ENCODE results near the gene SCN1A.

Gene SCN1A

GRCh38 chr2:165958313-165958960, 169.4 kb downstream of the SCN1A start:
- ATAC-seq (ENCODE audit: low read depth) (no peak), DNase-seq (ENCODE audit: low spot score) (no peak)
- H3K9me3 ChIP-seq (ENCODE audit: severe bottlenecking) = no peaks in the 10 kb centered on the region
- peaks cover 8% of the 10 kb centered on the region for H3K4me1 ChIP-seq (ENCODE audit: insufficient read depth, poor library complexity, severe bottlenecking)
- H3K27ac ChIP-seq (ENCODE audit: poor library complexity, severe bottlenecking) = no peak overlapping the region
- no peak for TF ChIP-seq CTCF (IDR thresholded peaks at IDR 0.05; ENCODE audit: poor library complexity, severe bottlenecking)
- H3K27me3 ChIP-seq (ENCODE audit: insufficient read depth, poor library complexity, severe bottlenecking) = no peaks in the 10 kb centered on the region
- no peak overlapping the region for H3K4me3 ChIP-seq (ENCODE audit: severe bottlenecking)
- no peaks in the 10 kb centered on the region for H3K36me3 ChIP-seq (ENCODE audit: low read depth)

GRCh38 chr2:165957030-165957675, 170.7 kb downstream of the SCN1A start:
- DNase-seq (ENCODE audit: low spot score) = no peak
- no peak for ATAC-seq (ENCODE audit: low read depth)
- Histone ChIP-seq H3K27ac (ENCODE audit: poor library complexity, severe bottlenecking) (no peak overlapping the region), H3K36me3 (ENCODE audit: low read depth) (no peaks in the 10 kb centered on the region), H3K4me3 (ENCODE audit: severe bottlenecking) (no peak overlapping the region), H3K27me3 (ENCODE audit: insufficient read depth, poor library complexity, severe bottlenecking) (no peaks in the 10 kb centered on the region), H3K9me3 (ENCODE audit: severe bottlenecking) (no peaks in the 10 kb centered on the region), H3K4me1 (ENCODE audit: insufficient read depth, poor library complexity, severe bottlenecking) (peaks cover 13% of the 10 kb centered on the region)
- no peak for TF ChIP-seq CTCF (IDR thresholded peaks at IDR 0.05; ENCODE audit: poor library complexity, severe bottlenecking)

GRCh38 chr2:165953655-165954606, 173.9 kb downstream of the SCN1A start, which contains the start of gene TTC21B:
Gene TTC21B (minus strand): TSS chr2:165953776. CDS start chr2:165953705, 71 bp downstream.
- H3K27ac ChIP-seq (ENCODE audit: poor library complexity, severe bottlenecking) = peak within 1 kb of the TSS; percentile 69
- ATAC-seq (ENCODE audit: low read depth) = peak; percentile 92
- DNase-seq (ENCODE audit: low spot score) = peak; percentile 95
- H3K27me3 ChIP-seq (ENCODE audit: insufficient read depth, poor library complexity, severe bottlenecking) = no peaks in the 10 kb centered on the region
- peaks cover 5% of the 10 kb centered on the region for H3K36me3 ChIP-seq (ENCODE audit: low read depth)
- peak within 1 kb of the TSS; percentile 53 for H3K4me3 ChIP-seq (ENCODE audit: severe bottlenecking)
- peaks cover 14% of the 10 kb centered on the region for H3K4me1 ChIP-seq (ENCODE audit: insufficient read depth, poor library complexity, severe bottlenecking)
- TF ChIP-seq CTCF (IDR thresholded peaks at IDR 0.05; ENCODE audit: poor library complexity, severe bottlenecking) = peak; percentile 82
- H3K9me3 ChIP-seq (ENCODE audit: severe bottlenecking) = no peaks in the 10 kb centered on the region

GRCh38 chr2:165953306-165953654, 174.5 kb downstream of the SCN1A start:
- peak overlapping the region; percentile 69 for H3K27ac ChIP-seq (ENCODE audit: poor library complexity, severe bottlenecking)
- peaks cover 14% of the 10 kb centered on the region for H3K4me1 ChIP-seq (ENCODE audit: insufficient read depth, poor library complexity, severe bottlenecking)
- no peaks in the 10 kb centered on the region for H3K27me3 ChIP-seq (ENCODE audit: insufficient read depth, poor library complexity, severe bottlenecking)
- H3K4me3 ChIP-seq (ENCODE audit: severe bottlenecking) = peak overlapping the region; percentile 53
- no peak for TF ChIP-seq CTCF (IDR thresholded peaks at IDR 0.05; ENCODE audit: poor library complexity, severe bottlenecking)
- H3K9me3 ChIP-seq (ENCODE audit: severe bottlenecking) = no peaks in the 10 kb centered on the region
- peak; percentile 40 for ATAC-seq (ENCODE audit: low read depth)
- DNase-seq (ENCODE audit: low spot score) = peak; percentile 69
- H3K36me3 ChIP-seq (ENCODE audit: low read depth) = peaks cover 11% of the 10 kb centered on the region

All from RWPE2 (cell line).